Right atrium auricular region (tissue), 2 donors: ENCODE measurements around the gene MINAR2. TPM values are rescaled to one million over a fixed set of nuclear protein-coding genes. Genes with fewer than 3 reads are reported as not detected.

ENCODE experiments used
- DNase-seq: peaks from one replicate; pipeline ENCODE4 v3.0.0-alpha.2; 2019; ENCODE audit warnings: low spot score
- H3K27ac ChIP-seq, 2 donors: fragments of 200-600 bp; sonication (generic); 1 replicate in 1 of 2; 2 replicates in 1 of 2; pipeline ENCODE4 v1.5.1; 2016 to 2019
- H3K27me3 ChIP-seq, 2 donors: fragments of 200-600 bp; sonication (generic); one replicate each; pipeline versions ENCODE4 v1.5.1 to v1.6.0; 2017 to 2019
- H3K36me3 ChIP-seq: fragments of 200-600 bp; sonication (generic); one replicate; pipeline ENCODE4 v1.5.1; 2016
- H3K4me1 ChIP-seq, 2 donors: fragments of 200-600 bp; sonication (generic); one replicate each; pipeline versions ENCODE4 v1.5.1 to v1.6.0; 2017 to 2019
- H3K4me3 ChIP-seq, 2 donors: fragments of 200-600 bp; sonication (generic); 1 replicate in 1 of 2; 2 replicates in 1 of 2; pipeline ENCODE4 v1.5.1; 2017 to 2019; ENCODE audit warnings: mild to moderate bottlenecking in 1 of 2, moderate library complexity in 1 of 2
- H3K9me3 ChIP-seq, 2 donors: fragments of 200-600 bp; sonication (generic); one replicate each; pipeline ENCODE4 v1.5.1; 2019
- CTCF ChIP-seq, 2 donors: fragments of 200-600 bp; sonication (generic); IDR thresholded peaks; one replicate each; pipeline ENCODE4 v1.5.1; 2019; ENCODE audit warnings: antibody characterized with exemption in 2 of 2
- total RNA-seq, 2 donors: library from RNA; depleted of rRNA; stranded (reverse); fragments of >200 nt; gene quantifications; one replicate each; pipeline ENCODE4 v1.1.0, GENCODE V29; 2016

The MINAR2 gene
- total RNA-seq, 2 donors from 2014 or later, result not detected

GRCh38 chr5:129745997-129746396 lies 1.9 kb upstream of the MINAR2 start:
- Histone ChIP-seq H3K4me3 (no peak overlapping the region), H3K27me3 (no peaks in the 10 kb centered on the region), H3K4me1 (no peaks in the 10 kb centered on the region), H3K9me3 (no peaks in the 10 kb centered on the region), H3K27ac (no peak overlapping the region), H3K36me3 (no peaks in the 10 kb centered on the region)
- TF ChIP-seq CTCF (IDR thresholded peaks at IDR 0.05), result no peak
- DNase-seq, result no peak

GRCh38 chr5:129746876-129747275 lies 1.0 kb upstream of the MINAR2 start:
- no peaks in the 10 kb centered on the region for H3K27me3 ChIP-seq
- no peaks in the 10 kb centered on the region for H3K9me3 ChIP-seq
- no peak overlapping the region for H3K4me3 ChIP-seq
- H3K4me1 ChIP-seq, result no peaks in the 10 kb centered on the region
- no peak for DNase-seq
- TF ChIP-seq CTCF (IDR thresholded peaks at IDR 0.05), result no peak
- H3K27ac ChIP-seq, result no peak overlapping the region
- H3K36me3 ChIP-seq, result no peaks in the 10 kb centered on the region

GRCh38 chr5:129748913-129749880 lies 1.3 kb downstream of the MINAR2 start:
- H3K4me1 ChIP-seq, result no peaks in the 10 kb centered on the region
- no peak for TF ChIP-seq CTCF (IDR thresholded peaks at IDR 0.05)
- no peaks in the 10 kb centered on the region for H3K36me3 ChIP-seq
- H3K4me3 ChIP-seq, result no peak overlapping the region
- DNase-seq, result no peak
- no peaks in the 10 kb centered on the region for H3K9me3 ChIP-seq
- no peak overlapping the region for H3K27ac ChIP-seq
- no peaks in the 10 kb centered on the region for H3K27me3 ChIP-seq

GRCh38 chr5:129760636-129761325 lies 12.9 kb downstream of the MINAR2 start:
- no peaks in the 10 kb centered on the region for H3K4me1 ChIP-seq
- H3K9me3 ChIP-seq, result no peaks in the 10 kb centered on the region
- H3K27ac ChIP-seq, result no peak overlapping the region
- H3K36me3 ChIP-seq, result no peaks in the 10 kb centered on the region
- H3K4me3 ChIP-seq, result no peak overlapping the region
- no peak for TF ChIP-seq CTCF (IDR thresholded peaks at IDR 0.05)
- no peak for DNase-seq
- no peaks in the 10 kb centered on the region for H3K27me3 ChIP-seq

GRCh38 chr5:129763651-129764050 lies 15.8 kb downstream of the MINAR2 start:
- H3K4me1 ChIP-seq, result no peaks in the 10 kb centered on the region

More at GRCh38 chr5:129763651-129764050, 15.8 kb downstream of the MINAR2 start:
- Histone ChIP-seq H3K4me3 (no peak overlapping the region), H3K27me3 (no peaks in the 10 kb centered on the region), H3K9me3 (no peaks in the 10 kb centered on the region), H3K36me3 (no peaks in the 10 kb centered on the region), H3K27ac (no peak overlapping the region)
- no peak for TF ChIP-seq CTCF (IDR thresholded peaks at IDR 0.05)
- no peak for DNase-seq
